NCI-H2227 treated with DMSO at 0.1 percent for 48 hours (cell line): ENCODE measurements around the gene CPED1.
"Not testable (repeated sequence)": the region's sequence is repeated elsewhere in the genome, so short reads cannot be mapped to it uniquely, and the experiment has no call there.

Experiments
- DNase-seq: peaks from one replicate; lab custom pipeline; 2025; lab: John Stamatoyannopoulos, UW

CPED1 gene

DNA sequence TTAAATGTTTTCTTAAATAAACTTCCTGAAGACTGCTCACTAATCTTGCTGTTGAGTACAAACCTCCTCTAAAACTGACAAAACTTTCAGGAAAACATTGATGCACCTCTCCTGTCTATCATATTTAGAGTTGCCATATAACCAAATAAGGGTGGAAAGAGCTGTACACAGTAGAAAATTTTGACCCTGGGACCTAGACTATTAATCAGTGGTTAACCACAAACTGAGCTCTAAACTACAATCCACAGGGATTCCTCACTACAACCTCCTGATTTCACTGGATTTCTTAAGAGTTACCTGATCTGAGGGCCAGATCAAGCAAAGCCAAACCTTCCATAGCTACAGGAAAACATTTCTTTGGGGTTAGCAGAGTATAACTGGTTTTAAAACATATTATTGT is 300.4 kb downstream of the CPED1 start:
- DNase-seq = no peak

DNA sequence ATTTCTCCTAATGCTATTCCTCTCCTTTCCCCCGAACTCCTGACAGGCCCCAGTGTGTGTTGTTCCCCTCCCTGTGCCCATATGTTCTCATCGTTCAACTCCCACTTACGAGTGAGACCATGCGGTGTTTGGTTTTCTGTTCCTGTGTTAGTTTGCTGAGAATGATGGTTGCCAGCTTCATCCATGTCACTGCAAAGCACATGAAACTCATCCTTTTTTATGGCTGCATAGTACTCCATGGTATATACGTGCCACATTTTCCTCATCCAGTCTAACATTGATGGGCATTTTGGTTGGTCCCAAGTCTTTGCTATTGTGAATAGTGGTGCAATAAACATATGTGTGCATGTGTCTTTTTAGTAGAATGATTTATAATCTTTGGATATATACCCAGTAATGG is 301.4 kb downstream of the CPED1 start:
- not testable (repeated sequence) for DNase-seq

DNA sequence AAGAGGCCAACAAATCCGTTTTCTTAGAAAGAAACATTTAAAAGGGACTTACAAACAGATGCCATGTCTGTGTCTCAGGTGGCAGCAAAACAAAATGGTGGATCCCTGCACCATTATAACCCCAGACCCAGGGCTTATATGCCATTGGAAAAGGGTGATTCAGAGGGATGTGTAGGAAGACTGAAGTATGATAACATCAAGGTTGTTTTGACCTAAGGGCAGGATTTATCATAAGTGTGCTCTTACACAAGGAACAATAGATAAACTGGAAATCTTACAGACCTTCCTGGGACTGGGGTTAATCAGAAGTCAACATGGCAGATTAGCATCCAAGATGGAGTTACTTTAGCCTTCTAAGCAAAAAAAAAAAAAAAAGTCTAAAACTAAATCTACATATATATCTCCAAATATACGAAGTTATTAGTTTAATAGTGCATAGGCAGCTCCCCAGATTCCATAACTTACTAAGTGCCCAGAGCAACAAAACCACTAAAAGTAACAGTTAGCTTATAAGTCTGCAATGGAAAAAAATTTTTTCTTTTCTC is 306.0 kb downstream of the CPED1 start:
- no peak for DNase-seq

DNA sequence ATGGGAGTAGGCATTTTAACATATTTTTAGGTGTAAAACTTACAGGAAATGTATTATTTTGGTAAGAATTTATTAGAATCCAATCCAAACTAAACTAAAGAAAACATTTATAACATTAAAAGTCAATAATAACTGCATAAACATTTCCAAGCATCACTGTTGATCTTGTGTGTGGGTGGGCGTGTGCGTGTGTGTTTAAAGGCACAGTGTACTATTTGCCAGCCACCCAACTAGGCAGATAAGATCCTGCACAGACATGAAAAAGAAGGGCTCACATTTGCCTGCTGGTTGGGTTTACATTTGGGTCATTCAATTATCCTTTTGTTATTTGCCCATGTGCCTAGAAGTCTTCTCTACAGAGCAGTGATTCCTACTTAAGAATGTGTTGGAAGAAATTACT is 309.3 kb downstream of the CPED1 start:
- DNase-seq = no peak

DNA sequence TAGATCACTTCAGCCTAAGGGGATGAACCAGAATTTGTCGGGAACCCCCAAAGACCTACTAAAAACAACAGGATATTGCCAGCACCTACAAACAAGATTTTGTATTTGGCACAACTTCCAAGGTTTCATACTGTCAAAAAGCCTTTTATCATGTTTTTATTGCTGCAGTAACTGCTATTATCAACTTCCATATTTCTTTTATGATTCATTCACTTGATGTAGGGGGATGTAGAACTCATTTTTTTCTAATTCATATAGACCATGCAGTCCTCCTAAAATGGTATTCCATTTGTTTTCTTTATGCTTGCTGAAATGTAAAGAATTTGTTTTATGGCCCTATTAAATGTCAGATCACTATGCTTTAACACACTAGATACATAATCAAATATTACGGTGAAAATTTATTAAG is 310.3 kb downstream of the CPED1 start:
- DNase-seq = no peak

DNA sequence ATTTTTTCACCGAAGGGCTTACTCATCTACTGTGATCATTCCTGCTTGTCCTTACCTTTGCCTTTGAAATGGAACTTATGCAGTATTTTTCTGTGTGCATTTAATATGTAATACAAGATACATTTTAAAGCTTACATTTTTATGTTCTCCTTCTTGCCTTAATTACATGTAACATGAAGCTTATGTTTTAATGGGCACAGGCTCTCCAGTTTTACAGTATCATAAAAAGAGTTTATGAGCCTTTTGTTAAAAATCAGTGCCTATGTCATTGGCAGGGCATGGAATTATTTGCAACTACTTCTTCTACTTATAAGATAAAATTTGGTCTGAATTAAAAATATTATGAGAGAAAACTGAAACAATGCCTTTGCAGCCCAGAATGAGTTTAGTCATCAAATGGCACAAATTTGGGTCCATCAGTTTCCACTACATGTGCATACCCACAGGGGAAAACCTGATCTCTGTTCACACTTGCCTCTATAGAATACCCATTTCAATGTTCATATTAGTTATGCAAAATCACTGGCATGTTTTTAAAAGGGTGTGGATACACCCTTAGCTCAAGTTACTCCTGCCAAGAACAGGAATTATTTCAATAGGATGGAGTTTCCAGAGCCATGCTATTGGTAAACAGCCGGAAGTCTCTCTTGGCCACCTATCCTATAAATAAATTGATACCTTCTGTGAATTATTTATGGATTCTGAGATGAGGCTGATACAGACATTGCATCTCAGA is 312.3 kb downstream of the CPED1 start:
- no peak for DNase-seq

DNA sequence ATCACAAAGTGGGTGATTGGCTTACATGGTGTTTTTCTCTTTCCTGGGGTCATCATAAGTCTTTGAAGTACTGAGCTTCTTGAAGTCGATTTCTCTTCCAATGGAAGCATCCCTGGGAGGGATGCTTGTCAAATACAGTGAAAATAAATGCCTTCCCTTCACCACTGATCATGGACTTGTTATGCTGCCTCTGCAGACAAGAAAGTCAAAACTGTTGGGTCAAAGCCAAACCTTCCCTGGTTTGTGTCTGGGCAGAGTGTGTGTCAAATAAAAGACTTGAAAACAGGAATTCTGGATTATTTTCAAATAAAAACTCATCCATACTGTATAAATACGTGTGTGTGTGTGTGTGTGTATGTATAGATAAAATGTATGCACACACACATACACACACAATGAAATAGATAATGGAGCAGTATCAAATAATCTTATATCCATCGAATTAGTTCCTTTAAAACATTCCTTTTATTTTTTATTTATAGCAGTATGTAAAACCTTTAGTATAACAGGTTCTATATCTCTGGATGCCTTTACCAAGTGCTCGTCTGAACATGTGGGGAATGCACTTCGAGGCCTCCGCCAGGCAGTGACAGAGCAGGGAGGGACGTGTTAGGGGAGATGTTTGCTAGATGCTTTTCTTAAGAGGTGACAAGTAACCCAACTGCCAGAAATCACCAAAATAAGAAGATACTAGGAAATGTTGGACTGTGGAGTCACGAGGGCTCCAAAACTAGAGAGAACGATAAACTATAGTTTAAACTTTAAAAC is 313.1 kb downstream of the CPED1 start:
- no peak for DNase-seq

DNA sequence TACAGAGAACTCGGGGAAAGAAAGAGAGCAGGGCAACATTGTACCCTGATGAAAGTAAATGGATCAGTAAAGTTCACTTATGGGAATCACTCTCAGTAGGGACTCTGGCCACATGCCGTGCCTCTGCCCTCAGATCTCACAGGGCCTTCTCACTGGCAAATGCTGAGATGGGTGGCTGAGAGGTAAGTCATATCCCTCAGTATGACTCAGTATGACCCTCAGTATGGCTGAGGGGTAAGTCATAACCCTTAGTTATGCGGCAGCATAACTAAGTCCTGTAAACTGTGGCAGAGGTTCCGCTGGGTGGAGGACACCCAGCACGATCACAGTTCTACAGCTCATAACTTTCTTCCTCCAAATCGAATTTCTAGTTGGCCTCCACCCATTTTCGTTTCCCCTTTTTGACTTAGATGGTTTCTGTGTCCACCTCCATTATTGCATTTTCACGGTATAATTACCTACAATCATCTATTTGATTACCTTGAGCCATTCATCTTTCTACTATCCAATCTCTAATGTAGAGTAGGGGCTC is 313.8 kb downstream of the CPED1 start:
- no peak for DNase-seq

DNA sequence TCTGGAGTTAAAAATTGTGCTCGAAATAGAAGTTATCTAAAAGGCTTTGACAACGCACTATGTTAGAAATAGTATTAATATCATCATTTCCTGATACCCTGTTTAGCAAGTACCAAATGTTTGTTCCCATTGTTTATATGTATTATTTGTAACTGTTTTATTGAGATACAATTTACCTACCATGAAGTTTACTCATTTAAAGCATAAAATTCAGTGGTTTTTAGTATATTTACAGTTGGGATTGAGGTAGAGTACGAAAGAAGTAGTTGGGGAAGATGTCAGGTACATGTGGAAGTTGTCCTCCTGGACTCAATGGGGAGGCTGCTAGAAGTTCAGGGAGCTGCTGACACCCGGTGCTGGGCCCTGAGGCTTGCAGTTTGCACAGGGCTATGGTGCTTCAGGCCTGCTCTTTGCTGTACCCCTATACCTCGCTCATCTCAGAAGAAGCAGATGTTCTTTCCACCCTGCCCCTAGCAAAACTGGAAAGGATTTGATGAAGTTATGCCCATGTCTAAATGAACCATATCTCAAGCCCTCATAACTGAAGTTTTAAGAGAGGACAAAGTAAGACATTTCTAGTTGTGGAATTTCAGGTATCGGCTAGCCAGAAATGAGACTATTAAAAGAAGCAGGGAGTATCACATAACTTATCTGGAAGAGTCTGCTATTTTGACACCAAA is 315.1 kb downstream of the CPED1 start:
- no peak for DNase-seq

DNA sequence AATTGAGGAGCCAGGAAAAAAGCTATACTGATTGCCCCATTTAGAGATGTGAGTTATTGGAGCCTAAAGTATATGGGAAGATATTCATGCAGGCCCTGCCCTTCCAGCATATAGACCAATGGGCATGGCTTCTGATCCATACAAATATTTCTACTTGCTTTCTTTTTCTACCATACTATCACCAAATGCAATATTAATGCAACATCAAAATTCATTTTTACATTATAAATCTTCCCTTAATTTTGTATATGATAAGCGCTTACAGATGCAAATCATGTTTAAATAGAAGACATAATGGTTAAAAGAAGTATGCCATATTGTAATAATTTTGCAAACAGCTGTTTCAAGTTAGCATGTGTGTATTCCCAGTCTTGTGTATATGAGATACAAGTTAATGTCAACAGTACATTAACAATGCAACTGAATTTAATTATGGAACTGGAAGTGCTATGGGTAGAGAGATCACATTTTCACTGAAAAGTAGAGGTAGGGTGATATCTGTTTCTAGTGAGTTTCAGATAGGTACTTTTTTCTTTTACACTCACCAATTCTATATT is 315.7 kb downstream of the CPED1 start:
- no peak for DNase-seq

DNA sequence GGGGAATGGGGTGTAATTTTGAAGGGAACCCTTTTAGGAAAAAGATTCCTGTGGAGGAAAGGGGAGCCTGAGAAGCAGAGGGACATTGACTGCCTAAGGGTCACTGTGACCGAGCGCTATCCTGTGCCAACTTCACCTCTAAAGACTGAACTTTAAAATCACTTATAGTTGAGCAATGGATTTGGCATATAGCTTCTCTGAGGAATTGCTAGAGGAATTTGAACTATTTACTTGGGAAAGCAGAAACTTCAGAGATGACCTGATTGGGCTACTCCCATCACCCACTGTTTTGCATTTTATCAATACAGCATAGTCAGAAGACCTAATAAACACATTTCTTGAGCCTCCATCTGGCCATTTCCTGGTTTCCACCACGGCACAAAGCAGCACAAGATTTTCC is 316.6 kb downstream of the CPED1 start:
- DNase-seq = no peak

DNA sequence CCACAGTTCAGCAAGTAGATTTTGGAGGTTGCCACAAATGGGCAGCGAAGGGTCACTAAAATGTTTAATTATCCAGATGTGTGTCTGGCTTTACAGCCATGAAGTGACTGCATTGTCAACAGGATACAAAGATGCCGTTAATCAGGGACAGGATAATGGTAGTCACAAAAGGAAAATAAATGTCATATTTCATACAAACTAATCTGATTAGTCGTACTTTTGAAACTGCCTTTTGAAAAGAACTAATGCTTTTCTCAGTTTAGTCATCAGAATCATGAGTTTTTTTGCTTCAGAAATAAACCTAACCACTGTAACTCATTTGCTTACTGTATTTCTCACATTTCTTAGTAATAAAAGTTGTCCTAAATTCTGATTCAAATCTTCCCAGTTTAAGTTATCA is 318.1 kb downstream of the CPED1 start:
- no peak for DNase-seq

DNA sequence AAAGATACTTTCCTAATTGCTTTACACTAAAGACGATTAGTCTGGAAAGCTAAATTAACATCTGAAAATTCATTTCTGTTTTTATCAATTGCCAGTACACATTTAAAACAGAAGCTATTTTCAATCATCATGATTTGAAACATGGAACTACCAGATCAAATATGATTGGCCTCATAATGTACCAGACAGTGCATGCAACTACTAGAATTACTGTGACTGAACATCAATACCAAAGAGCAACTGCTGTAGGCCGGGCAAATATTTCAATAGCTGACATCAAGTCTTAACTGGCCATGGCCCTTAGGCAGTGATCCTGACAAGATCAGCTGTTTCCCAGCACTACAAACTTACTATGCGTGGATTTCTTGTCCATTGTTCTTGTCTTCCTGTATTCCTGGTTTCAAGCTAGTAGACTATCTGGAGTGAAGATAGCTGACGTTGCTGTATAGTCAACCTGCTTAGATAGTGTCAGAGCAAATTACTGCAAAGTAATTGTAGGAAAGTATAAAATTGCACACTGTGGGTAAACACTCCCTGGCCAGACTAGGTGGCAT is 318.6 kb downstream of the CPED1 start:
- DNase-seq = no peak

DNA sequence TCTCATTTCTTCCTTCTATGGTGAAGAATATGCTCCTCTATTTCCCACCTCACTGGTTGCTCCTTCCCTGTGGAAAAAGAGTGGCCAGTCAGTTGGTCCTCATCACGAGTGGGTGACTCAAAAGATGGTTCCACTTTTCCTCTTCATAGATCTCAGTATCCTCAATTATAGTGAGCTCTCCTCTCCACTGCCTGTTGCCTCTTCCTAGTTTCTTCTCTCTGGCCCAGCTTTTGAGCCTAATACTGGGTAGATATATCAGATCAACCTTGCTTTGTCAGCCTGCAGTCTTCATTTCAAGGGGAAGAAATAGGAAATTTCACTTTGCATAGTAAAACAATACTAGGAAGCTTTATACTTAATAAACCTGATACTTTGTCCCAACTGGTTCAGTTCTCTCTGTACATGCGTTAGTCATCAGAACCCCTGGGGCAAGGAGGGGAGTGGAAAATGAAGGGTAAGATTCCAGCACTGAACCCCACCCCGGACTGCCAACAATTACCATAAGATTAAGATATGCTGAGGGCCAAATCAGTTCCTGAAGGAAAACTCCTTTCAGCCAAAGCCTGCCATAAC is 324.8 kb downstream of the CPED1 start:
- no peak for DNase-seq

DNA sequence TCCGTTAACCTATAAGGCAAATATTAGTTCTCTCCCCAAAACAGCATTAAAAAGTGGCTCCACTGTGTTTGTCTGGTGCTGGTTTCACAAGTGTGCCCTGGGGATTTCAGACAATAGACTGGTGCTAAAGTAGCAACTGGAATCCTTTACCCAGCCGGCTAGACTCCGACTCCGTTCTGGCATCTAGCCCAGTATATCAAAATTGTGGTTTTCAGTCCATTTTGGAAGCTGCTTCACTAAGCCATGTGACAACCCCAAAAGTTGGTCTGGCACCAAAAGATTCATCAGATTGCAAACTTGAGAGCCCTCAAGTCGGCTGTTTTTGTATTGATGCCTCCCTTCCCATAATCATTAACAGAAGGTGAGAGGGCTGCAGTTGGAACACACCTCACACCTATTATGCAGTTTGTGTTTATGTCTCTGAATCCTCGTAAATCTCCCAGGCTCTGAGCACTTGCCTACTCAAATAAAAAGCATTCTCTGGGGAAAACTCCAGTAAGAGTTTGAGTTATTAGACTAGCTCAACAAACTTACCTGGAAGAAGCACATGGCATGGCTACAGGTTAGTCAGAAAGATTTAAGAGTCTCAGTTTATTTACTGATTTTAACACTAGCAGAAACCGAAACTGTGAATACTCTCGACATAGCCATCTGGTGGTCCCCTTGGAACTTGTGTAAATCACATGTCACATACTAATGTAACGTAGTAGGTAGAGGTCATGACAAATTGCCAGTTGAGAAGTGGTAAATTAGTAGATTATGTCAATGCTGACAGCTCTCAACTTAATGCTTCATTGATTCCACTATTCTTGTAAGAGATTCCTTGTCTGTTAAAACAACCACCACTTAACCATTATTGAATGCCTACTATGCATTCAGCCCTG is 325.5 kb downstream of the CPED1 start:
- DNase-seq = peak; percentile 84

DNA sequence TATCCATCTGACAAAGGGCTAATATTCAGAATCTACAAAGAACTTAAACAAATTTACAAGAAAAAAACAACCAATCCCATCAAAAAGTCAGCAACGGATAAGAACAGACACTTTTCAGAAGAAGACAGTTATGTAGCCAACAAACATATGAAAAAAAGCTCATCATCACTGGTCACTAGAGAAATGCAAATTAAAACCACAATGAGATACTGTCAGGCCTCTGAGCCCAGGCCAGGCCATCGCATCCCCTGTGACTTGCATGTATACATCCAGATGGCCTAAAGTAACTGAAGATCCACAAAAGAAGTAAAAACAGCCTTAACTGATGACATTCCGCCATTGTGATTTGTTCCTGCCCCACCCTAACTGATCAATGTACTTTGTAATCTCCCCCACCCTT is 326.7 kb downstream of the CPED1 start:
- not testable (repeated sequence) for DNase-seq

DNA sequence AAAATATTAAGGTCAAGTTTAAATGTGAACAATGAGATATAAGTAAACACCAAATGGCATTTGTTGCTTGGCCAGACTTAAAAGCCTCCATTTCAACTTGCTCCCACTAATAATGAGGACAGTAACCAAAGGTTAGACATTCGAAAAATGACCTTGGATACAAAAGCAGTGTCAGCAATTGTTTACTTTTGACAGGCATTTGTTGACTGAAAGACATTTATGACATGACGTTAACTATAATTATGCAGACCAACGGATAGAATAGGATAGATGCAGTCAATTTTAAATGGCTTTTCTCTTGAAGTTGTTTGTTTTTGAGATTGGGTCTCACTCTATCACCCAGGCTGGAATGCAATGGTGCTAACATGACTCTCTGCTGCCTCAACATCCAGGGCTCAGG is 333.9 kb downstream of the CPED1 start:
- peak; percentile 32 for DNase-seq

DNA sequence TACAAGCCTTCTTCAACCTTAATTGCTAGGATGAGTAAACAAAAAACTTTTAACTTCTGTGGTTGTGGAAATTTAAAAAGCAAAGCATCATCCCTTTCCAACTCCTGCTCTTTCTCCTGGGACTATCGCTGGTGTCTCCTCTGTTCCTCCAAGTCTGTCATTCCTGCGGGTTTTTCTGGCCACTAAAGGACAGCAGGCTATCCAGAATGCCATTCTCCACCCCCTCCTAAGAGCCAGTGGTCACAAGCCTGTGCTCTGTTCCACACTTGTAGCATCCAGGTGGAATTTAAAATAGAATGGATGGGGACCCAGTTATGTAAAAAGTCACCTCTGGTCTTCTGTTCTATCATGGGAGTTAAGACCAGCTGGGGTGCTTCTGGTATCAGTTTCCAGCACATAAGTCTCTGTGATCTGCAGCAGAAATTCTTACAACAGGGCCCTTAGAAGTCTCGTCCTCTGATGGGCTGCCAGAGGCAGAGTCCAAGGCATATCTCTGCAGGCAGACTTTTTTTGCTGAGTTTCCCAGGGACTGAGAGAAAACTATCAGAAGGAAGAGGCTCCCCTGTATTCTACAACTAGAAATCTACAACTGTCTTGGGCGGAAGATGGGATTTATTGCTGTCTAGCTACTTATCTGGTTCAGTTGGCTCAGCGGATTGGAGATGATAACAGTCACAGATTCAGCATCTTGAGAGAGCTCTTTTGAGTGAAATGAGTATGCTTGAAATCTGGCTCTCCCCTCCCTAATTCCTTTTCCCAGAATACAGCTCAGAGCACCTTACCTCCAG is 335.2 kb downstream of the CPED1 start:
- DNase-seq = no peak

DNA sequence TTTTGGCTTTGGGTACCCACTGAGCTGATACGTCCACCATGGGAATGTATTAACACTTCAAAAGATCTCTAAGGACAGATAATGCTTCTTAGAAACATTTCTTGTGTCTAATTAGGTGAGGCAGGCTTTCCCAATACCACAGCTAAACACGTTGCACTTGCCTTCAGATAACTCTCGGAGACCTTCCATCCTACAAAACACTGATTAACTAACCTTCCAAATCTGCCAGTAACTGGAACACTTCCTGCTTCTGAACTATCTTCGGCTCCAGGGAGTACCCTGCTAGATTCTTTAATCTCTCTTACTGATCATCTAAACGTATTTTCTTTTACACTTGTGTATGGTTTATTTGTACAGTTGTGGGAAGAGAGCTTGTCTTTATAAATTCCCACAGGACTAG is 339.2 kb downstream of the CPED1 start:
- no peak for DNase-seq
